GM12864 (cell line): ENCODE data around the gene DDX10.

Experiments used
- DNase-seq: peaks from one replicate; pipeline ENCODE4 v3.0.0-alpha.2; 2011; ENCODE audit warnings: low read depth
- H3K4me3 ChIP-seq: 2 replicates; pipeline ENCODE4 v1.5.1; 2011; ENCODE audit warnings: mild to moderate bottlenecking, low read depth, low read length, control low read depth
- TF ChIP-seq, protein P1 (sequence below): IDR thresholded peaks from 2 replicates; pipeline ENCODE4 v1.5.1; 2011; ENCODE audit warnings: low read depth, mild to moderate bottlenecking, moderate library complexity, low read length, control low read depth, inconsistent platforms; ENCODE audit errors: missing control alignments

DDX10 gene

GRCh38 chr11:108923413-108923812 is 258.5 kb downstream of the DDX10 start:
- H3K4me3 ChIP-seq: no peak overlapping the region
- DNase-seq: no peak
- TF ChIP-seq, protein P1, sequence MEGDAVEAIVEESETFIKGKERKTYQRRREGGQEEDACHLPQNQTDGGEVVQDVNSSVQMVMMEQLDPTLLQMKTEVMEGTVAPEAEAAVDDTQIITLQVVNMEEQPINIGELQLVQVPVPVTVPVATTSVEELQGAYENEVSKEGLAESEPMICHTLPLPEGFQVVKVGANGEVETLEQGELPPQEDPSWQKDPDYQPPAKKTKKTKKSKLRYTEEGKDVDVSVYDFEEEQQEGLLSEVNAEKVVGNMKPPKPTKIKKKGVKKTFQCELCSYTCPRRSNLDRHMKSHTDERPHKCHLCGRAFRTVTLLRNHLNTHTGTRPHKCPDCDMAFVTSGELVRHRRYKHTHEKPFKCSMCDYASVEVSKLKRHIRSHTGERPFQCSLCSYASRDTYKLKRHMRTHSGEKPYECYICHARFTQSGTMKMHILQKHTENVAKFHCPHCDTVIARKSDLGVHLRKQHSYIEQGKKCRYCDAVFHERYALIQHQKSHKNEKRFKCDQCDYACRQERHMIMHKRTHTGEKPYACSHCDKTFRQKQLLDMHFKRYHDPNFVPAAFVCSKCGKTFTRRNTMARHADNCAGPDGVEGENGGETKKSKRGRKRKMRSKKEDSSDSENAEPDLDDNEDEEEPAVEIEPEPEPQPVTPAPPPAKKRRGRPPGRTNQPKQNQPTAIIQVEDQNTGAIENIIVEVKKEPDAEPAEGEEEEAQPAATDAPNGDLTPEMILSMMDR: no peak

- no peak for DNase-seq
- no peak overlapping the region for H3K4me3 ChIP-seq
- TF ChIP-seq, protein P1: no peak
These were observed 261.4 kb downstream of the DDX10 start for GRCh38 chr11:108926171-108926840.

GRCh38 chr11:108926841-108927577 is 262.1 kb downstream of the DDX10 start:
- no peak for DNase-seq
- TF ChIP-seq, protein P1: no peak
- no peak overlapping the region for H3K4me3 ChIP-seq

DNA sequence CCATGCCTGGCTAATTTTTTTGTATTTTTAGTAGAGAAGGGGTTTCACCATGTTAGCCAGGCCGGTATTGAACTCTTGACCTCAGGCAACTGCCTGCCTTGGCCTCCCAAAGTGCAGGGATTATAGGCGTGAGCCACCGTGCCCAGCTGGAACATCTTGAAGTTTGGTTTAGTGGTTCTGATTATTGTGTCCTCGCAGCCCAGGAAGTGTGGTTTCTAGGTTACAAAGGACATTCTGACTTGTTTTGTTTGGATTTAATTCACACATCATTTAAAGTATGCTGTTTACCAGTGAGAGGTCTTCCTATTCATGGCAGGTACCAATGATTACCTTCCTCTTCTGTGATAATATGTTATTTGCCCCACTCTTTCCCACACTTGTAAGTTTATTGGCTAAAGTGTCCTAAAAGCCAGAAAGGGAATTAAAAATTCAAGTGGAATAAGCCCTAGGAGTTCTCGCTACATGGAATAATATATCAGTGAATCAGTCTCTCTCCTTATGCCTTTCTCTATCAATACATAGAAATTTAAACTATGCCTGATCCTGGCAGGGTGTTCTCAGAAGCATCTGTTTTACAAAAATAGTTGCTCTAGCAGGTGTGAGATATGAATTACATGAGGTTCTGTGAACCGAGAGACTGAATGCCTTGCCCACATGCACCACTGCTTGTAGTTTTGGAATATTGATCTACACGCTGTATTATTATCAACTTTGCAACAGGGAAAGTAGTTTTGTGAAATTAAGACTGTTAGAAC is 263.1 kb downstream of the DDX10 start:
- no peak for DNase-seq
- TF ChIP-seq, protein P1: no peak
- no peak overlapping the region for H3K4me3 ChIP-seq

DNA sequence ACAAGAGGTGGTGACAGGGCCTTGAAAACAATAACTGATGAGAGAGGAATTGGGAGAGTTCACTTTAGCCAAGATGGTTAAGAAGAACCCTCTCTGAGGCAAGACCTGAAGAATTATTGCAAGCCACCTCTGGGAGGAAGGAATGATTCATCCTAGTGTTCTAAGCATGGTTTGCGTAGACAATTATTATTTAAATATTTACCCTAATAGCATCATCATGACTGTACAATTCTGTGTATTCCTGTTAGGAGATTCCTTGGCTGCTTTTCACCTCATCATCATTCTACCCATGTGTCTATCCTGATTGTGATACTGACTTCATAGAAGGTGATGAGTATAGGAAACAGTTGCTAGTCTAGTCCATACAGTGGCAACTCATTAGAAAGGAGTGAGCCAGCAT is 264.4 kb downstream of the DDX10 start:
- no peak overlapping the region for H3K4me3 ChIP-seq
- TF ChIP-seq, protein P1: no peak
- DNase-seq: no peak

DNA sequence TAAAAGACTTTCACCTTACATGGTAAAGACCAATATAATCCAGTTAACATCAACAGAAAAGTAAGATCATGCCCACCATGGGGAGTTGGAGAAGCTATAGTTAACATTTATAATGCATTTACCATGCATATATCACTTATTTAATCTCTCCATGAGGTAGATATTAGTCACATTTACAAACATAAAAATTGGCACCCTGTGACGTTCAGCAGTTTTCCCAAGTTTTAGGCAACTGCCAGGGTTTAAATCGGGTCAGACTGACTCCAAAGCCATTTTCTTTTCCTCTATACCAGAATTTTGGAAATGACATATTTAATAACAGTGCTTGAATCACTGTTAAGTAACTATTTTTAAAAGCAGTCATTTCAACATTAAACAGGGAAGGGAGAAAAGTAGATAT is 266.3 kb downstream of the DDX10 start:
- TF ChIP-seq, protein P1: no peak
- H3K4me3 ChIP-seq: no peak overlapping the region
- no peak for DNase-seq
